OCI-LY1 (cell line): ENCODE data around the gene COG7.

ENCODE experiments used
- CTCF ChIP-seq: fragments of 200-600 bp; sonication (generic), shearing (Covaris generic); IDR thresholded peaks from 2 replicates; pipeline ENCODE4 v1.5.1; 2017; ENCODE audit warnings: mild to moderate bottlenecking, antibody characterized with exemption, low read length, moderate library complexity, mixed read lengths
- EZH2 ChIP-seq: fragments of 200-600 bp; sonication (generic), shearing (Covaris generic); IDR thresholded peaks from 2 replicates; pipeline ENCODE4 v1.8.0; 2017; ENCODE audit warnings: borderline replicate concordance, mixed run types, mild to moderate bottlenecking, antibody characterized with exemption, low read length, moderate library complexity, mixed read lengths

GRCh38 chr16:23482778-23483177 is 29.8 kb upstream of the COG7 start:
- TF ChIP-seq CTCF (no peak), EZH2 (no peak)
